GM19351 (cell line): ENCODE results near the gene INHBC.
A peak's percentile ranks its signal among the peaks of the same experiment; 100 is the strongest.

ENCODE experiments used
- ATAC-seq: cut with Tn5 transposase; IDR thresholded peaks from one replicate; pipeline ENCODE4 v1.9.1; 2021; ENCODE audit warnings: mild to moderate bottlenecking, moderate library complexity; ENCODE audit not compliant: unreplicated experiment

The INHBC gene

DNA sequence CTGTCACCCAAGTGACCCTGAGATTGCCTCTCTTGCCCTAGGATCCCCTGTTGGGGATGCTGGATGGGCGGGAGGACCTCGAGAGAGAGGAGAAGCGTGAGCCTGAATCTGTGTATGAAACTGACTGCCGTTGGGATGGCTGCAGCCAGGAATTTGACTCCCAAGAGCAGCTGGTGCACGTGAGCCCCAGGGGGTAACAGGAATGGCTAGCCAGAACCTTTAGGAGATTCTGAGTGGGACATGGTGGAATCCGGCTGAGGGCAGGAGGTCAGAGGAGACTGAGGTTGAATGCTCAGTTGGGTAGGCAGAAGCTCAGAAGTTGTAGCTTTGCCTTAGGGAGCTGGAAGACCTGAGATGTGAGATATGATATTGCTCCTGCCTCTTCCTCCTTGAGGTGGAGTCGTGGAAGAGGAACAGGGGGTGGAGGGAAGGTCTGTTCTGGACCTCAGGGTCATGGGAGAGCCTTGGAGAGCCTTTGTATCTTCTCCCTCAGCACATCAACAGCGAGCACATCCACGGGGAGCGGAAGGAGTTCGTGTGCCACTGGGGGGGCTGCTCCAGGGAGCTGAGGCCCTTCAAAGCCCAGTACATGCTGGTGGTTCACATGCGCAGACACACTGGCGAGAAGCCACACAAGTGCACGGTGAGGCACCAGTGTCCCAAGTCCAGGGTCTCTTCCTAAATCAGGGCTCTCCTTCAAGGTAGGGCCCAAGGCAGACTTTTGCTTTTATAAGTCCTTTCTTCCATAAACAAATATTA, 31.3 kb downstream of the INHBC start:
- no peak for ATAC-seq

DNA sequence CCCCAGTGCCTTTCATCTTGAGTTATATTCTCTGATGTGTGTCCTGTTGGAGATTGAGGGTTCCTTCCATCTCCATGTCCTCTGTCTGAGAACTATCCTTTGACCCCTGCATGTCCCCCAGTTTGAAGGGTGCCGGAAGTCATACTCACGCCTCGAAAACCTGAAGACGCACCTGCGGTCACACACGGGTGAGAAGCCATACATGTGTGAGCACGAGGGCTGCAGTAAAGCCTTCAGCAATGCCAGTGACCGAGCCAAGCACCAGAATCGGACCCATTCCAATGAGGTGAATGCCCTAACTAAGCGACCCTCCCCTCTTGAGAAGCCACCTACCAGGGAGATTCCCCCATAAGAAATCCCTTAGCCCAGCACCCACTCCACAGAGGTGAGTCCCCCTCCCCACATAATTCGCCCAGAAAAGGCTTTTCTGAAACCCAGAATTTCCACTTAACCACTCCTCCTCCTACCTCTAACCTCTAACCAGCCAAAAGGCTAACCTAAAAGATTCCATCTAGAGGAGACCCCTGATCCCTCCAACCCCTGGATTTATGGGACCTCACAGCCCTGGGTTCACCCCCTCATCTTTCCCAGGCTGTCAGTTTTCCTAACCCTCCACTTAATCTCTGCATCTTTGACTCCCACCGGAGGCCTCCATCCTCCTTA, 32.8 kb downstream of the INHBC start:
- ATAC-seq: no peak

DNA sequence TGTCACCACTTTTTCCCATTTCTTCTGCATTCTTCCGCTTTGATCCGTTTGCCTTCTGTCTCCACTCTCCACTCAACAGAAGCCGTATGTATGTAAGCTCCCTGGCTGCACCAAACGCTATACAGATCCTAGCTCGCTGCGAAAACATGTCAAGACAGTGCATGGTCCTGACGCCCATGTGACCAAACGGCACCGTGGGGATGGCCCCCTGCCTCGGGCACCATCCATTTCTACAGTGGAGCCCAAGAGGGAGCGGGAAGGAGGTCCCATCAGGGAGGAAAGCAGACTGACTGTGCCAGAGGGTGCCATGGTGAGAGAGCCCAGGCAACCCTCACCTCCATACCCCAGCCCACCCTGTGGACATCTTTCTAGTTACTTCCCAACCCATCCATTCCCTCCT, 33.3 kb downstream of the INHBC start:
- ATAC-seq: no peak

DNA sequence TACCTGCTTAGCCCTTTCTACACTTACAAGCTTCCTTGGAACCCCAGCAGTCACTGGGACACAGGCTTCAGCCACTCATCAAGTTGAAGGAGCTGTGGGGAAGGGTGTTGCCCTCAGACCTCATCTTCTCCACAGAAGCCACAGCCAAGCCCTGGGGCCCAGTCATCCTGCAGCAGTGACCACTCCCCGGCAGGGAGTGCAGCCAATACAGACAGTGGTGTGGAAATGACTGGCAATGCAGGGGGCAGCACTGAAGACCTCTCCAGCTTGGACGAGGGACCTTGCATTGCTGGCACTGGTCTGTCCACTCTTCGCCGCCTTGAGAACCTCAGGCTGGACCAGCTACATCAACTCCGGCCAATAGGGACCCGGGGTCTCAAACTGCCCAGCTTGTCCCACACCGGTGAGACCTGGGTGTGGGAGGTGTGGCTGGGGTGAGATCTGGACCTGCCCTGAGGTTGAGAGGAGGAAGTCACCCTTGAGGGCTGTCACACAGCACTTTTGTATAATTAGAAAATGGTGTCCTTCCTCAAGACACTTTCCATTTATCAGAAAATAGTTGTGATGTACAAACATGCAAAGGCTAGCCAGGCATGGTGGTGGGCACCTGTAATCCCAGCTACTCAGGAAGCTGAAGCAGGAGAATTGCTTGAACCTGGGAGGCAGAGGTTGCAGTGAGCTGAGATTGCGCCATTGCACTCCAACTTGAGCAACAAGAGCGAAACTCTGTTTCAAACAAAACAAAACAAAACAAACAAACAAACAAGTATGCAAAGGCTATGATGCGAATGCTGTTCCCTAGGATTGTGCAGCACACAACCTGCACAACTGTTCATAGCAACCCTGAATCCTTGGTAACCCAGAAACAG, 34.9 kb downstream of the INHBC start:
- ATAC-seq: no peak

GRCh38 chr12:57470286-57470969, 35.8 kb downstream of the INHBC start:
- ATAC-seq: no peak

DNA sequence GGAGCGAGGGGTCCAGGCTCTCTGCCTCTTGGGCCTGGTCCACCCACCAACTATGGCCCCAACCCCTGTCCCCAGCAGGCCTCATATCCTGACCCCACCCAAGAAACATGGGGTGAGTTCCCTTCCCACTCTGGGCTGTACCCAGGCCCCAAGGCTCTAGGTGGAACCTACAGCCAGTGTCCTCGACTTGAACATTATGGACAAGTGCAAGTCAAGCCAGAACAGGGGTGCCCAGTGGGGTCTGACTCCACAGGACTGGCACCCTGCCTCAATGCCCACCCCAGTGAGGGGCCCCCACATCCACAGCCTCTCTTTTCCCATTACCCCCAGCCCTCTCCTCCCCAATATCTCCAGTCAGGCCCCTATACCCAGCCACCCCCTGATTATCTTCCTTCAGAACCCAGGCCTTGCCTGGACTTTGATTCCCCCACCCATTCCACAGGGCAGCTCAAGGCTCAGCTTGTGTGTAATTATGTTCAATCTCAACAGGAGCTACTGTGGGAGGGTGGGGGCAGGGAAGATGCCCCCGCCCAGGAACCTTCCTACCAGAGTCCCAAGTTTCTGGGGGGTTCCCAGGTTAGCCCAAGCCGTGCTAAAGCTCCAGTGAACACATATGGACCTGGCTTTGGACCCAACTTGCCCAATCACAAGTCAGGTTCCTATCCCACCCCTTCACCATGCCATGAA, 36.5 kb downstream of the INHBC start:
- ATAC-seq: no peak

GRCh38 chr12:57471661-57472060, 37.1 kb downstream of the INHBC start:
- no peak for ATAC-seq

DNA sequence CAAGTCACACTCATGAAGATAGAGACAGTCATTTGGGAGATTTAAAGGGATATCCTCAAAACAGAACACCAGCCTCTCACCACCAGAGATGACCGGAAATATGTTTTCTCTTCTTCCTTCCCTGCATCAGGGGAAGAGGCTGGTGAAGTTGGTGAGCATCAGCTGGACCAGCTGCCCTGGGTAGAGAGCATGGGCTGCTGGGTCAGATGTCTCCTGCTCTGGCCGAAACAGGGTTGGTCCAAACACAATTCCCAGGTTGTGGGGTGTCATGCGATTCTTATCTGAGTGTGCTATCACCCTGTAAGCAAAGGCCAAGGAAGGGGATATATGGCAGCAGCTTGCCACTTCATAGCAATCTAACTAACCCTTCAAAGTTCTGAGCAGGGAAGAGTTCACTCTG, 37.8 kb downstream of the INHBC start:
- no peak for ATAC-seq

DNA sequence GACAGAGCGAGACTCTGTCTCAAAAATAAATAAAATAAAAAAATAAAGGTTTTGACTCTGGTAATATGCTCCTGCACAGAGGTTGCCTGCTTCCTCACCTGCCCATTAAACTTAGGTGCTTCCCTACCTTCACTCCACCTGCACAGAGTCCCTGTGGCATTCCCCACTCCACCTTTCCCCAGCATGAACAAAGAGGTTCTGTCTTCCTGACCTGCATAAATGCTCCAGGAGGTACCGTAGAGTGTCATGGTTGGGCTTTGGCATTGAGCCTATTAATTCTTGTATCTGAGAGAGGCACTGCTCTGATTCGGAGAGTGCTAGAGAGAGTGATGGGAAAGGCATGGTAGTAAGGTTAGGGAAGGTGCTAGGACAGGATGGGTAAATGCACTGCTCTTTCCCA, 38.8 kb downstream of the INHBC start:
- ATAC-seq: no peak

- ATAC-seq: no peak
These were observed 39.3 kb downstream of the INHBC start for GRCh38 chr12:57473886-57474285.

GRCh38 chr12:57474430-57474829, 39.8 kb downstream of the INHBC start:
- no peak for ATAC-seq

DNA sequence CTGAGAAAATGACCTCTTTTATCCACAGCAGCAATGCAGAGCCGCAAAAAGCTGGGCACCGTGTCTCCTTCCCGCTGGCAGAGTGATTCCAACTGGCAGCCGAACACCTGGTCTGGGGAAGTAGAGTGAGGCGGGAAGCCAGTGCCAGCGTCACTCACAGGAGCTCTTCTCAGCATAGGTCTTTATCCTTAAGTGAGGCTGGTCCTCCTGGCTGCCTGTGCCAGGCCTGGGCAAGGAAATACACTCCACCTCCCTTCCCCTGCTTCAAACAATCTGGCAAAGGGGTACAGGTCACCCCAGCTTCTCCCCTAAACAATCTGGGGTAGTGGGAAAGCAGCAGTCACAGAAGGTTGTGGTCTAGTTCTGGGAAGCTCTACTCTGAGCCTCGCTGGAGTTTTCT, 40.3 kb downstream of the INHBC start:
- ATAC-seq: no peak

- no peak for ATAC-seq
These were observed 40.9 kb downstream of the INHBC start for GRCh38 chr12:57475271-57476161.

- peak; percentile 47 for ATAC-seq
These were observed 41.8 kb downstream of the INHBC start for GRCh38 chr12:57476162-57476992.

- ATAC-seq: no peak
These were observed 42.6 kb downstream of the INHBC start for GRCh38 chr12:57476993-57477709.

- ATAC-seq: peak; percentile 34
These were observed 43.4 kb downstream of the INHBC start for GRCh38 chr12:57477710-57478681.

DNA sequence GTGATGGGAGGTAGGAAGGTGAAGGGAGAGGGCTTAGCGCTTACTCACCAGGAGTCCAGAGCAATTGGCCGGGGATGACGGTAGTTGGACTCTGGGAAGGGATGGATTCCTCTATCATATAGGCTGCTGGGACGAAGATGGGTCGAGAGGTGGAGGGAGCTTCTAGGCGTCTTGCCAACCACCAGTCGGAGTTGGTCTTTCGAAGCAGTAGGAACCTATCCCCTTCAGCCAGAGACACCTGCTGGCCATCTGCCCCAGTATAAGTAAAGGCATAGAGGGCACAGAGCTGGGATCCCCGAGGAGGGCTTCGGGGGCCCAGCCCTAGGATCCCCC, 44.4 kb downstream of the INHBC start:
- ATAC-seq: no peak
